Putamen (tissue), 1 donor: ENCODE measurements around the gene AGAP1.

Experiments used
- DNase-seq: peaks from one replicate; pipeline ENCODE4 v3.0.0-alpha.2; 2016; ENCODE audit warnings: low spot score

AGAP1 gene

GRCh38 chr2:235569837-235570236 lies 76.0 kb downstream of the AGAP1 start:
- DNase-seq: no peak

GRCh38 chr2:235570256-235570655 lies 76.4 kb downstream of the AGAP1 start:
- DNase-seq: no peak

GRCh38 chr2:235570966-235571692 lies 77.3 kb downstream of the AGAP1 start:
- no peak for DNase-seq

- no peak for DNase-seq
These were observed 78.7 kb downstream of the AGAP1 start for GRCh38 chr2:235572592-235572991.

- no peak for DNase-seq
These were observed 79.7 kb downstream of the AGAP1 start for GRCh38 chr2:235573331-235574221.

GRCh38 chr2:235575431-235575830 lies 81.6 kb downstream of the AGAP1 start:
- DNase-seq: no peak

- no peak for DNase-seq
These were observed 82.1 kb downstream of the AGAP1 start for GRCh38 chr2:235575904-235576303.

GRCh38 chr2:235576337-235576910 lies 82.6 kb downstream of the AGAP1 start:
- DNase-seq: no peak

GRCh38 chr2:235577404-235578330 lies 83.8 kb downstream of the AGAP1 start:
- peak; percentile 92 for DNase-seq

- no peak for DNase-seq
These were observed 85.3 kb downstream of the AGAP1 start for GRCh38 chr2:235579128-235579527.

- no peak for DNase-seq
These were observed 86.7 kb downstream of the AGAP1 start for GRCh38 chr2:235580426-235581157.

- no peak for DNase-seq
These were observed 88.3 kb downstream of the AGAP1 start for GRCh38 chr2:235582081-235582686.

- no peak for DNase-seq
These were observed 88.9 kb downstream of the AGAP1 start for GRCh38 chr2:235582729-235583128.

GRCh38 chr2:235583144-235583543 lies 89.3 kb downstream of the AGAP1 start:
- DNase-seq: no peak

GRCh38 chr2:235583925-235584637 lies 90.2 kb downstream of the AGAP1 start:
- no peak for DNase-seq

- DNase-seq: no peak
These were observed 90.8 kb downstream of the AGAP1 start for GRCh38 chr2:235584638-235585007.

GRCh38 chr2:235587202-235587601 lies 93.4 kb downstream of the AGAP1 start:
- no peak for DNase-seq

GRCh38 chr2:235588750-235589149 lies 94.9 kb downstream of the AGAP1 start:
- no peak for DNase-seq

- DNase-seq: no peak
These were observed 97.4 kb downstream of the AGAP1 start for GRCh38 chr2:235591231-235591730.

GRCh38 chr2:235591921-235592320 lies 98.1 kb downstream of the AGAP1 start:
- DNase-seq: no peak
